GM23338 (cell line): ENCODE measurements around the gene DTNA. TPM values are rescaled to one million over a fixed set of nuclear protein-coding genes. Genes with fewer than 3 reads are reported as not detected.

ENCODE experiments used
- ATAC-seq: fragments of 200-7000 bp; cut with Tn5 transposase; 3 replicates; pipeline ENCODE4 v1.9.1; 2020
- DNase-seq: peaks from one replicate; pipeline ENCODE4 v3.0.0-alpha.2; 2015; ENCODE audit warnings: low spot score
- H2AFZ ChIP-seq: fragments of 200-600 bp; sonication (generic); 2 replicates; pipeline ENCODE4 v1.8.0; 2016; ENCODE audit warnings: antibody characterized with exemption, mild to moderate bottlenecking, moderate library complexity
- H3F3A ChIP-seq: fragments of 200-600 bp; sonication (generic); replicated peaks from 2 replicates; pipeline ENCODE4 v1.8.0; 2017; ENCODE audit warnings: antibody characterized with exemption, mixed run types, low read depth
- H3K27ac ChIP-seq: fragments of 200-600 bp; sonication (generic); 2 replicates; pipeline ENCODE4 v1.6.1; 2016; ENCODE audit warnings: low read depth
- H3K27me3 ChIP-seq: fragments of 200-600 bp; sonication (generic); 2 replicates; pipeline ENCODE4 v1.8.0; 2016; ENCODE audit warnings: mild to moderate bottlenecking, mixed run types, moderate library complexity; ENCODE audit not compliant: insufficient read depth
- H3K36me3 ChIP-seq: fragments of 200-600 bp; sonication (generic); 2 replicates; pipeline ENCODE4 v1.8.0; 2016; ENCODE audit warnings: mild to moderate bottlenecking; ENCODE audit not compliant: insufficient read depth
- H3K4me1 ChIP-seq: fragments of 200-600 bp; sonication (generic); 2 replicates; pipeline ENCODE4 v1.8.0; 2016; ENCODE audit warnings: mild to moderate bottlenecking, moderate library complexity; ENCODE audit not compliant: insufficient read depth
- H3K4me2 ChIP-seq: fragments of 200-600 bp; sonication (generic); 2 replicates; pipeline ENCODE4 v1.7.1; 2017; ENCODE audit warnings: mixed run types
- H3K4me3 ChIP-seq: fragments of 200-600 bp; sonication (generic); 2 replicates; pipeline ENCODE4 v1.6.1; 2016; ENCODE audit warnings: mixed run types
- H3K79me2 ChIP-seq: fragments of 200-600 bp; sonication (generic); replicated peaks from 2 replicates; pipeline ENCODE4 v1.8.0; 2017; ENCODE audit warnings: mild to moderate bottlenecking; ENCODE audit not compliant: insufficient read depth
- H3K9me2 ChIP-seq: fragments of 200-600 bp; sonication (generic); 2 replicates; pipeline ENCODE4 v1.8.0; 2017; ENCODE audit not compliant: insufficient read depth
- H4K20me1 ChIP-seq: fragments of 200-600 bp; sonication (generic); replicated peaks from 2 replicates; pipeline ENCODE4 v1.8.0; 2017; ENCODE audit warnings: mild to moderate bottlenecking; ENCODE audit not compliant: insufficient read depth
- H3K27ac Mint-ChIP-seq: 2 replicates; pipeline ENCODE4 v1.8.0; 2020; ENCODE audit warnings: inconsistent platforms, mild to moderate bottlenecking, moderate library complexity, mixed read lengths
- H3K27me3 Mint-ChIP-seq: 3 replicates; pipeline ENCODE4 v1.8.0; 2022; ENCODE audit warnings: low read depth, mild to moderate bottlenecking, moderate library complexity, mixed read lengths, inconsistent platforms; ENCODE audit not compliant: insufficient read depth, poor library complexity
- H3K36me3 Mint-ChIP-seq: 3 replicates; pipeline ENCODE4 v1.8.0; 2021; ENCODE audit warnings: low read depth, mild to moderate bottlenecking, inconsistent platforms, moderate library complexity, mixed read lengths
- H3K4me1 Mint-ChIP-seq: 3 replicates; pipeline ENCODE4 v1.8.0; 2020; ENCODE audit warnings: mild to moderate bottlenecking, inconsistent platforms, mixed read lengths
- H3K4me3 Mint-ChIP-seq: 3 replicates; pipeline ENCODE4 v1.8.0; 2021; ENCODE audit warnings: moderate library complexity, mild to moderate bottlenecking, inconsistent platforms, mixed read lengths
- H3K9me3 Mint-ChIP-seq: 3 replicates; pipeline ENCODE4 v1.8.0; 2020; ENCODE audit warnings: moderate library complexity, mild to moderate bottlenecking, inconsistent platforms, mixed read lengths
- EZH2 ChIP-seq: fragments of 200-600 bp; sonication (generic); IDR thresholded peaks from one replicate; pipeline ENCODE4 v1.8.0; 2017; ENCODE audit warnings: antibody characterized with exemption, mild to moderate bottlenecking, low read depth; ENCODE audit not compliant: unreplicated experiment
- EZH2phosphoT487 ChIP-seq: fragments of 200-600 bp; sonication (generic); IDR thresholded peaks from one replicate; pipeline ENCODE4 v1.8.1; 2018; ENCODE audit warnings: antibody characterized with exemption; ENCODE audit not compliant: unreplicated experiment
- JUNB ChIP-seq: IDR thresholded peaks from one replicate; pipeline ENCODE4 v1.6.1; 2016; ENCODE audit warnings: antibody characterized with exemption; ENCODE audit not compliant: unreplicated experiment
- POLR2AphosphoS5 ChIP-seq: IDR thresholded peaks from 2 replicates; pipeline ENCODE4 v1.6.1; 2016; ENCODE audit warnings: antibody characterized with exemption, low read depth
- STAT1 ChIP-seq: IDR thresholded peaks from one replicate; pipeline ENCODE4 v1.6.1; 2016; ENCODE audit warnings: antibody characterized with exemption; ENCODE audit not compliant: unreplicated experiment
- polyA plus RNA-seq: library from polyadenylated mRNA; unstranded; fragments of >200 nt; fragmentation: Nextera tagmentation; extraction: Ambion mirVana; gene quantifications from 2 replicates; pipeline ENCODE4 v1.2.1, GENCODE V29; 2016
- total RNA-seq: library from RNA; depleted of rRNA; stranded (reverse); fragments of >200 nt; shearing (Covaris generic); gene quantifications from 2 replicates; pipeline ENCODE4 v1.2.3, GENCODE V29; 2014
- TF ChIP-seq, protein P1 (sequence below): IDR thresholded peaks from one replicate; pipeline ENCODE4 v1.6.1; 2018; ENCODE audit warnings: antibody characterized with exemption; ENCODE audit not compliant: unreplicated experiment
- TF ChIP-seq, protein P2 (sequence below): fragments of 250-450 bp; sonication (Bioruptor Pico); IDR thresholded peaks from 2 replicates; pipeline ENCODE4 v1.5.0; 2020; ENCODE audit warnings: mild to moderate bottlenecking, moderate library complexity
- TF ChIP-seq, protein P3 (sequence below), 2 experiments: fragments of 200-600 bp in 1 of 2; sonication (generic) in 1 of 2; conservative IDR thresholded peaks; 2 replicates each; pipeline versions ENCODE4 v1.5.1 to v1.6.1; 2016 to 2017; ENCODE audit warnings: antibody characterized with exemption in 2 of 2, low read depth in 2 of 2, mild to moderate bottlenecking in 2 of 2, moderate library complexity in 1 of 2
- TF ChIP-seq, protein P4 (sequence below): IDR thresholded peaks from 2 replicates; pipeline ENCODE4 v1.6.1; 2016; ENCODE audit warnings: antibody characterized with exemption

DTNA gene
- total and polyA plus RNA-seq, 2 experiments from 2014 or later: 11.5 to 25.1 TPM

DNA sequence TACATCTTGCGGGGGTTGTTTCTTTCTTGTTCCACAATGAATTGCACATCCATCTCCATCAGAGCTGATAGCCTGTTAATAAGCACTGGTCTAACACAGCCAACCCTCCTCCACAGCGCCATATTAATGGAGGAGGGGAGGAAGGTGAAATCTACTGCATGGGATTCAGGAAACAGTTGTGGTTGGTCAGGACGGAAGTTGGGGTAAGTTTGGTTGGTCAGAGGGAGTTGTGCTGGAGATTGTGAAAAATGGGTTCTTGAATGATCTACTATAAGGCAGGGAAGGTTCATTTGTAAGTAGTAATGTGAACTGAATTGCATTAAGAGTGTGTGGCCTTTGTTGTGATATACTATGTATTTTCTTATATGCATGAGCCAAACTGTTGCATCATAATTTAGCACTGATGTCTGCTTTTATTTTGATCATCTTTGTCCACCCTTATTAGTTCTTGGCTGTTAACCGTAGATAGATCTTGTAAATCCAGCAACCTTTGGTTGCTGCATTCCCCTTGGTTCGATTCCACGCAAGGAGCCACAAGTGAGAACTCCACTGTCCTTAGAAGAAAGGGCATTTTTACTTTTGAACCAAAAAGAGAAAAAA, 180.5 kb downstream of the DTNA start:
- H3K4me1 Mint-ChIP-seq: peaks cover 3% of the 10 kb centered on the region; the same call in 2 of the 3 replicates
- peaks cover 6% of the 10 kb centered on the region for H3K9me2 ChIP-seq
- H3K9me3 Mint-ChIP-seq: peaks cover 27% of the 10 kb centered on the region
- no peak overlapping the region for H3K4me2 ChIP-seq
- H3K27me3 ChIP-seq: no peaks in the 10 kb centered on the region
- H3K27ac Mint-ChIP-seq: no peak overlapping the region
- no peaks in the 10 kb centered on the region for H3F3A ChIP-seq
- TF ChIP-seq EZH2: no peak
- no peak for TF ChIP-seq JUNB
- no peak for TF ChIP-seq STAT1
- TF ChIP-seq, protein P1, sequence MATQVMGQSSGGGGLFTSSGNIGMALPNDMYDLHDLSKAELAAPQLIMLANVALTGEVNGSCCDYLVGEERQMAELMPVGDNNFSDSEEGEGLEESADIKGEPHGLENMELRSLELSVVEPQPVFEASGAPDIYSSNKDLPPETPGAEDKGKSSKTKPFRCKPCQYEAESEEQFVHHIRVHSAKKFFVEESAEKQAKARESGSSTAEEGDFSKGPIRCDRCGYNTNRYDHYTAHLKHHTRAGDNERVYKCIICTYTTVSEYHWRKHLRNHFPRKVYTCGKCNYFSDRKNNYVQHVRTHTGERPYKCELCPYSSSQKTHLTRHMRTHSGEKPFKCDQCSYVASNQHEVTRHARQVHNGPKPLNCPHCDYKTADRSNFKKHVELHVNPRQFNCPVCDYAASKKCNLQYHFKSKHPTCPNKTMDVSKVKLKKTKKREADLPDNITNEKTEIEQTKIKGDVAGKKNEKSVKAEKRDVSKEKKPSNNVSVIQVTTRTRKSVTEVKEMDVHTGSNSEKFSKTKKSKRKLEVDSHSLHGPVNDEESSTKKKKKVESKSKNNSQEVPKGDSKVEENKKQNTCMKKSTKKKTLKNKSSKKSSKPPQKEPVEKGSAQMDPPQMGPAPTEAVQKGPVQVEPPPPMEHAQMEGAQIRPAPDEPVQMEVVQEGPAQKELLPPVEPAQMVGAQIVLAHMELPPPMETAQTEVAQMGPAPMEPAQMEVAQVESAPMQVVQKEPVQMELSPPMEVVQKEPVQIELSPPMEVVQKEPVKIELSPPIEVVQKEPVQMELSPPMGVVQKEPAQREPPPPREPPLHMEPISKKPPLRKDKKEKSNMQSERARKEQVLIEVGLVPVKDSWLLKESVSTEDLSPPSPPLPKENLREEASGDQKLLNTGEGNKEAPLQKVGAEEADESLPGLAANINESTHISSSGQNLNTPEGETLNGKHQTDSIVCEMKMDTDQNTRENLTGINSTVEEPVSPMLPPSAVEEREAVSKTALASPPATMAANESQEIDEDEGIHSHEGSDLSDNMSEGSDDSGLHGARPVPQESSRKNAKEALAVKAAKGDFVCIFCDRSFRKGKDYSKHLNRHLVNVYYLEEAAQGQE: no peak
- no peak for TF ChIP-seq POLR2AphosphoS5
- TF ChIP-seq EZH2phosphoT487: no peak
- TF ChIP-seq, protein P2, sequence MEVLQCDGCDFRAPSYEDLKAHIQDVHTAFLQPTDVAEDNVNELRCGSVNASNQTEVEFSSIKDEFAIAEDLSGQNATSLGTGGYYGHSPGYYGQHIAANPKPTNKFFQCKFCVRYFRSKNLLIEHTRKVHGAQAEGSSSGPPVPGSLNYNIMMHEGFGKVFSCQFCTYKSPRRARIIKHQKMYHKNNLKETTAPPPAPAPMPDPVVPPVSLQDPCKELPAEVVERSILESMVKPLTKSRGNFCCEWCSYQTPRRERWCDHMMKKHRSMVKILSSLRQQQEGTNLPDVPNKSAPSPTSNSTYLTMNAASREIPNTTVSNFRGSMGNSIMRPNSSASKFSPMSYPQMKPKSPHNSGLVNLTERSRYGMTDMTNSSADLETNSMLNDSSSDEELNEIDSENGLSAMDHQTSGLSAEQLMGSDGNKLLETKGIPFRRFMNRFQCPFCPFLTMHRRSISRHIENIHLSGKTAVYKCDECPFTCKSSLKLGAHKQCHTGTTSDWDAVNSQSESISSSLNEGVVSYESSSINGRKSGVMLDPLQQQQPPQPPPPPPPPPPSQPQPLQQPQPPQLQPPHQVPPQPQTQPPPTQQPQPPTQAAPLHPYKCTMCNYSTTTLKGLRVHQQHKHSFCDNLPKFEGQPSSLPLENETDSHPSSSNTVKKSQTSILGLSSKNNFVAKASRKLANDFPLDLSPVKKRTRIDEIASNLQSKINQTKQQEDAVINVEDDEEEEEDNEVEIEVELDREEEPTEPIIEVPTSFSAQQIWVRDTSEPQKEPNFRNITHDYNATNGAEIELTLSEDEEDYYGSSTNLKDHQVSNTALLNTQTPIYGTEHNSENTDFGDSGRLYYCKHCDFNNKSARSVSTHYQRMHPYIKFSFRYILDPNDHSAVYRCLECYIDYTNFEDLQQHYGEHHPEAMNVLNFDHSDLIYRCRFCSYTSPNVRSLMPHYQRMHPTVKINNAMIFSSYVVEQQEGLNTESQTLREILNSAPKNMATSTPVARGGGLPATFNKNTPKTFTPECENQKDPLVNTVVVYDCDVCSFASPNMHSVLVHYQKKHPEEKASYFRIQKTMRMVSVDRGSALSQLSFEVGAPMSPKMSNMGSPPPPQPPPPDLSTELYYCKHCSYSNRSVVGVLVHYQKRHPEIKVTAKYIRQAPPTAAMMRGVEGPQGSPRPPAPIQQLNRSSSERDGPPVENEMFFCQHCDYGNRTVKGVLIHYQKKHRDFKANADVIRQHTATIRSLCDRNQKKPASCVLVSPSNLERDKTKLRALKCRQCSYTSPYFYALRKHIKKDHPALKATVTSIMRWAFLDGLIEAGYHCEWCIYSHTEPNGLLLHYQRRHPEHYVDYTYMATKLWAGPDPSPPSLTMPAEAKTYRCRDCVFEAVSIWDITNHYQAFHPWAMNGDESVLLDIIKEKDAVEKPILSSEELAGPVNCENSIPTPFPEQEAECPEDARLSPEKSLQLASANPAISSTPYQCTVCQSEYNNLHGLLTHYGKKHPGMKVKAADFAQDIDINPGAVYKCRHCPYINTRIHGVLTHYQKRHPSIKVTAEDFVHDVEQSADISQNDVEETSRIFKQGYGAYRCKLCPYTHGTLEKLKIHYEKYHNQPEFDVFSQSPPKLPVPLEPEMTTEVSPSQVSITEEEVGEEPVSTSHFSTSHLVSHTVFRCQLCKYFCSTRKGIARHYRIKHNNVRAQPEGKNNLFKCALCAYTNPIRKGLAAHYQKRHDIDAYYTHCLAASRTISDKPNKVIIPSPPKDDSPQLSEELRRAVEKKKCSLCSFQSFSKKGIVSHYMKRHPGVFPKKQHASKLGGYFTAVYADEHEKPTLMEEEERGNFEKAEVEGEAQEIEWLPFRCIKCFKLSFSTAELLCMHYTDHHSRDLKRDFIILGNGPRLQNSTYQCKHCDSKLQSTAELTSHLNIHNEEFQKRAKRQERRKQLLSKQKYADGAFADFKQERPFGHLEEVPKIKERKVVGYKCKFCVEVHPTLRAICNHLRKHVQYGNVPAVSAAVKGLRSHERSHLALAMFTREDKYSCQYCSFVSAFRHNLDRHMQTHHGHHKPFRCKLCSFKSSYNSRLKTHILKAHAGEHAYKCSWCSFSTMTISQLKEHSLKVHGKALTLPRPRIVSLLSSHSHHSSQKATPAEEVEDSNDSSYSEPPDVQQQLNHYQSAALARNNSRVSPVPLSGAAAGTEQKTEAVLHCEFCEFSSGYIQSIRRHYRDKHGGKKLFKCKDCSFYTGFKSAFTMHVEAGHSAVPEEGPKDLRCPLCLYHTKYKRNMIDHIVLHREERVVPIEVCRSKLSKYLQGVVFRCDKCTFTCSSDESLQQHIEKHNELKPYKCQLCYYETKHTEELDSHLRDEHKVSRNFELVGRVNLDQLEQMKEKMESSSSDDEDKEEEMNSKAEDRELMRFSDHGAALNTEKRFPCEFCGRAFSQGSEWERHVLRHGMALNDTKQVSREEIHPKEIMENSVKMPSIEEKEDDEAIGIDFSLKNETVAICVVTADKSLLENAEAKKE (CRISPR knock-in tag): no peak
- TF ChIP-seq, protein P3, sequence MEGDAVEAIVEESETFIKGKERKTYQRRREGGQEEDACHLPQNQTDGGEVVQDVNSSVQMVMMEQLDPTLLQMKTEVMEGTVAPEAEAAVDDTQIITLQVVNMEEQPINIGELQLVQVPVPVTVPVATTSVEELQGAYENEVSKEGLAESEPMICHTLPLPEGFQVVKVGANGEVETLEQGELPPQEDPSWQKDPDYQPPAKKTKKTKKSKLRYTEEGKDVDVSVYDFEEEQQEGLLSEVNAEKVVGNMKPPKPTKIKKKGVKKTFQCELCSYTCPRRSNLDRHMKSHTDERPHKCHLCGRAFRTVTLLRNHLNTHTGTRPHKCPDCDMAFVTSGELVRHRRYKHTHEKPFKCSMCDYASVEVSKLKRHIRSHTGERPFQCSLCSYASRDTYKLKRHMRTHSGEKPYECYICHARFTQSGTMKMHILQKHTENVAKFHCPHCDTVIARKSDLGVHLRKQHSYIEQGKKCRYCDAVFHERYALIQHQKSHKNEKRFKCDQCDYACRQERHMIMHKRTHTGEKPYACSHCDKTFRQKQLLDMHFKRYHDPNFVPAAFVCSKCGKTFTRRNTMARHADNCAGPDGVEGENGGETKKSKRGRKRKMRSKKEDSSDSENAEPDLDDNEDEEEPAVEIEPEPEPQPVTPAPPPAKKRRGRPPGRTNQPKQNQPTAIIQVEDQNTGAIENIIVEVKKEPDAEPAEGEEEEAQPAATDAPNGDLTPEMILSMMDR (conservative IDR thresholded peaks at IDR 0.05; ENCODE audit: low read depth in 2 of 2): no peak
- TF ChIP-seq, protein P4, sequence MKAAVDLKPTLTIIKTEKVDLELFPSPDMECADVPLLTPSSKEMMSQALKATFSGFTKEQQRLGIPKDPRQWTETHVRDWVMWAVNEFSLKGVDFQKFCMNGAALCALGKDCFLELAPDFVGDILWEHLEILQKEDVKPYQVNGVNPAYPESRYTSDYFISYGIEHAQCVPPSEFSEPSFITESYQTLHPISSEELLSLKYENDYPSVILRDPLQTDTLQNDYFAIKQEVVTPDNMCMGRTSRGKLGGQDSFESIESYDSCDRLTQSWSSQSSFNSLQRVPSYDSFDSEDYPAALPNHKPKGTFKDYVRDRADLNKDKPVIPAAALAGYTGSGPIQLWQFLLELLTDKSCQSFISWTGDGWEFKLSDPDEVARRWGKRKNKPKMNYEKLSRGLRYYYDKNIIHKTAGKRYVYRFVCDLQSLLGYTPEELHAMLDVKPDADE: no peak
- no peaks in the 10 kb centered on the region for H3K79me2 ChIP-seq
- no peak overlapping the region for H3K27ac ChIP-seq
- ATAC-seq (no peak), DNase-seq (no peak)
- H3K4me1 ChIP-seq: no peaks in the 10 kb centered on the region
- H3K27me3 Mint-ChIP-seq: no peaks in the 10 kb centered on the region
- no peaks in the 10 kb centered on the region for H3K36me3 ChIP-seq
- H4K20me1 ChIP-seq: no peaks in the 10 kb centered on the region
- H2AFZ ChIP-seq: no peak overlapping the region
- H3K36me3 Mint-ChIP-seq: peaks cover 23% of the 10 kb centered on the region
- H3K4me3 ChIP-seq: no peak overlapping the region
- H3K4me3 Mint-ChIP-seq: no peak overlapping the region
